22Rv1 (cell line): ENCODE results near the gene DOCK7.

ENCODE experiments used
- H3K27ac ChIP-seq: fragments of 450-650 bp; 2 replicates; pipeline ENCODE4 v1.5.1; 2017
- ZFX ChIP-seq: fragments of 450-650 bp; IDR thresholded peaks from 2 replicates; pipeline ENCODE4 v1.6.1; 2017; ENCODE audit warnings: antibody characterized with exemption, borderline replicate concordance
- TF ChIP-seq, protein P1 (sequence below): fragments of 450-650 bp; IDR thresholded peaks from 2 replicates; pipeline ENCODE4 v1.5.1; 2017; ENCODE audit warnings: mild to moderate bottlenecking

DOCK7 gene

DNA sequence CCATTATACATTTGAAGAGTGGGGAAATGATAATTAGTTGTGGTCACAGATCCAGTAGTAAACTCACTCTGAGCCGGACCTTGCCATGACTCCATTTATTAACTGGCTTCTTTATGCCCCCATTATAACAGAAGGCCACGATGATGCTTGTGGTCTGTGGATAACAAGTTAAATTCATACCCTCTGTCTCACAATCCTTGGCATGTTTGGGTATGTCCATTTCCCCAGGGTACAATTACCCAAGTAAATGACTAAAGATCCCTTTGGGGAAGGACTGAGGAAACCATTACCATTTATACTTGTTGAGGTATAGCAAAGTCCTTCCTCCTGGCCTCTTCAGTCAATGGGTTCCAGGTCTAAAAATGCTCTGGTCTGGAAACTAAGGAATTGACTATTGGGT, 258.6 kb downstream of the DOCK7 start:
- TF ChIP-seq, protein P1, sequence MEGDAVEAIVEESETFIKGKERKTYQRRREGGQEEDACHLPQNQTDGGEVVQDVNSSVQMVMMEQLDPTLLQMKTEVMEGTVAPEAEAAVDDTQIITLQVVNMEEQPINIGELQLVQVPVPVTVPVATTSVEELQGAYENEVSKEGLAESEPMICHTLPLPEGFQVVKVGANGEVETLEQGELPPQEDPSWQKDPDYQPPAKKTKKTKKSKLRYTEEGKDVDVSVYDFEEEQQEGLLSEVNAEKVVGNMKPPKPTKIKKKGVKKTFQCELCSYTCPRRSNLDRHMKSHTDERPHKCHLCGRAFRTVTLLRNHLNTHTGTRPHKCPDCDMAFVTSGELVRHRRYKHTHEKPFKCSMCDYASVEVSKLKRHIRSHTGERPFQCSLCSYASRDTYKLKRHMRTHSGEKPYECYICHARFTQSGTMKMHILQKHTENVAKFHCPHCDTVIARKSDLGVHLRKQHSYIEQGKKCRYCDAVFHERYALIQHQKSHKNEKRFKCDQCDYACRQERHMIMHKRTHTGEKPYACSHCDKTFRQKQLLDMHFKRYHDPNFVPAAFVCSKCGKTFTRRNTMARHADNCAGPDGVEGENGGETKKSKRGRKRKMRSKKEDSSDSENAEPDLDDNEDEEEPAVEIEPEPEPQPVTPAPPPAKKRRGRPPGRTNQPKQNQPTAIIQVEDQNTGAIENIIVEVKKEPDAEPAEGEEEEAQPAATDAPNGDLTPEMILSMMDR = no peak
- no peak for TF ChIP-seq ZFX
- H3K27ac ChIP-seq = no peak overlapping the region

DNA sequence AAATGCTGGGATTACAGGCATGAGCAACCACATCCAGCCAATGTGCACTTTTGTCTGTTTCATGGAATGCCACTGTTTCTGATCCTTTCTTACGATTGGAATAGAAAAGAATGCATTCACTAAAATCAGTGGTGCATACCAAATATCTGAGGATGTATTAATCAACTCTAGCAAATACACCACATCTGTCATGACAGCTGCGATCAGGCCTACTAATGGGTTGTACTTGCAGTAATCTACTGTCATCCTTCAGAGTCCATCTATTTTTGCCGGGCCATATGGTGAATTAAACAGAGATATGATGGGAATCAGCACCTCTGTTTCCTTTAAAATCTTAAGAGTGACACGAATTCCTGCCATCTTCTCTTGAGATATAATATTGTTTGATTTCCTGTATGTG, 259.8 kb downstream of the DOCK7 start:
- TF ChIP-seq, protein P1 = no peak
- no peak for TF ChIP-seq ZFX
- no peak overlapping the region for H3K27ac ChIP-seq

DNA sequence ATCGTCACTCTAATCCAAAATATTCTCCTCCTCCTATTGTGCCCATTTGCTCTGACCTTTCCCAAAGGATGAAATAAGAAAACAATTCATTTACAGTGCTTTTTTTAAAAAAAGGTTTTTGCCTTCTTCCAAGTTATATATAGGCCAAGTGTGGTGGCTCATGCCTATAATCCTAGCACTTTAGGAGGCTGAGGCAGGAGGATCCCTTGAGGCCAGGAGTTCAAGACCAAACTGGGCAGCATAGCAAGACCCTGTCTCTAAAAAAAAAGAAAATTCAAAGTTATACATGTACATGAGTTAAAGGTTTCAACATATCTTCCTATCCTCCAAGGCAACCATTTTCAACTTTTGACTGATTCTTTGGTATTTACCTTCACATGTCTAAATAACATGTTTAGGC, 261.4 kb downstream of the DOCK7 start:
- H3K27ac ChIP-seq = no peak overlapping the region
- TF ChIP-seq ZFX = no peak
- TF ChIP-seq, protein P1 = no peak

DNA sequence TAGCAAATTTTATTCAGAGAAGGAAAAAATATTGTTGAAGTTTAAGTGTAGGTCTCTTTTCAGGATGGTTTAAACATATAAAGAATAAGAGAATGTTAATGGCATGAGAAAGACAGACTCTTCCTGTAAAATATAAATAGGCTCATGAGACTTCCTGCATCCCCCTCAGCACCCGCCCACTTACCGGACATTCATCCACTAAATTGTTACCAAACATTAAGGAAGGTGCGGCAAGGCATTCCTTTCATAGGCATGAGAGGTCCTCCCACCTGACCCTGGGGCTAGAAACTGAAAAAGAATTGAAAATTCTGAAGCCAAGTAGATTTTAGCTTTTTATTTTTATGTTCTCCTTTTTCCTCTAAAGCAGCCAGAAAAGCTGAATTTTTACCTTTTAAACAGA, 261.9 kb downstream of the DOCK7 start:
- TF ChIP-seq ZFX = no peak
- TF ChIP-seq, protein P1 = no peak

DNA sequence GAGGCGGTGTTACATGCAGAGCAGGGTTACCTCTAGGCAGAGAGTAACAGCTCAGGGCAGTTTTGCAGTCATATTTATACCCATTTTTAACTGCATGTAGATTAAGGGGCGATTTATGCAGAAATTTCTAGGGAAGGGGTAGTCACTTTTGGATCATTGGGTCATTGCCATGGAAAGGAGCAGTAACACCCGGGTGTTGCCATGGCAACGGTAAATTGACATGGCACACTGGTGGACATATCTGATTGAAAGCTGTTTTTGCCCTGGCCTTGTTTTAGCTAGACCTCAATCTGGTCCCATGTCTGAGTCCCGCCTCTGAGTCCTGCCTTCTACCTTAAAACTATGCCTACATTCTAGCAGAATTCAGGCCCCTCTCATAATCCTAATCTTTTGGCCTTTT, 263.1 kb downstream of the DOCK7 start:
- no peak for TF ChIP-seq ZFX
- TF ChIP-seq, protein P1 = no peak
- H3K27ac ChIP-seq = no peak overlapping the region

More for the DNA sequence above, 261.9 kb downstream of the DOCK7 start:
- H3K27ac ChIP-seq = no peak overlapping the region

DNA sequence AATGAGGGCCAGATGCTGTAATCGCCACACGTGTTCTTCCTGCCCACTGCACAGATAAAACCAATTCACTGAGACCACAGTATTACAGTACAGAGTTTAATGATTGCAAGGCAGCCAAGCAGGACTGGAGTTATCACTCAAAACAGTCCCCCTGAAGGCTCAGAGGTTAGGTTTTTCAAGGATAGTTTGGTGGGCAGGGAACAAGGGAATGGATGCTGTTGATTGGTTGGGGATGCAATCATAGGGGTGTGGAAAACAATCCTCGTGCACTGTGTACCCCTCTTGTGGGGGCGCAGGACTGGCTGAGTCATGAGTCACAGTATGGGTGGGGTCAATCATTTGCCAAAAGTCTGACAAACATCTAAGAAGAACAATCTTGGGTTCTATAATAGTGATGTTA, 263.8 kb downstream of the DOCK7 start:
- no peak overlapping the region for H3K27ac ChIP-seq
- TF ChIP-seq, protein P1 = no peak
- no peak for TF ChIP-seq ZFX

DNA sequence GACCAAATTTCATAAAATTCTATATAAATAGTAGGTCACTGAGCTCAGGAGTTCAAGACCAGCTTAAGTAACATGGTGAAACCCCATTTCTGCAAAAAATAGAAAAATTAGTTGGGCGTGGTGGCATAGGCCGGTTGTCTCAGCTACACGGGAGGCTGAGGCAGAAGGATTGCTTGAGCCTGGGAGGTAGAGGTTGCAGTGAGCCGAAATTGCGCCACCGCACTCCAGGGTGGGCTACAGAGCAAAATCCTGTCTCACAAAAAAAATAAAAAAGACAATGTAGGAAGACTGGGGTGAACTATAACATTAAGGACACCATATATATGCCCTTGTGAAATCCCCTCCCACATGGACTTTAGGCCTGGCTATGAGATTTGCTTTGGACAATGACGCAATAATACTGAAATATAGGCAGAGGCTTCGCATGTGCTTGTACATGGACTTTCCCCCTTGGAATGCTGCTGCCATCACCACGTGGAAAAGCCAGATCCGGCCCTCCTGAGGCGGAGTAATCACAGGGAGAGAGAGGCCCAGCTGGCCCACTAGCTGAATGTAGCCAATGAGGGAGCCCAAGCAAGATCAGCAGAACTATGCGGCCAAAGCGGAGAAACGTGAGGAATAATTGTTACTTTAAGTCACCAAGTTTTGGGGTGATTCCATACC, 264.5 kb downstream of the DOCK7 start:
- TF ChIP-seq, protein P1 = no peak
- TF ChIP-seq ZFX = no peak
- H3K27ac ChIP-seq = no peak overlapping the region
